ENCODE data around the gene PRRC1. TPM values are rescaled to one million over a fixed set of nuclear protein-coding genes. Genes with fewer than 3 reads are reported as not detected.
A peak's percentile ranks its signal among the peaks of the same experiment; 100 is the strongest.
"Not testable (repeated sequence)": the region's sequence is repeated elsewhere in the genome, so short reads cannot be mapped to it uniquely, and the experiment has no call there.

The PRRC1 gene
- polyA plus RNA-seq, 12 donors: 51.4 to 86.4 (median 62.7) TPM; not detected in 1

GRCh38 chr5:127529904-127530682, 12.7 kb downstream of the PRRC1 start:
- DNase-seq: no peak

DNA sequence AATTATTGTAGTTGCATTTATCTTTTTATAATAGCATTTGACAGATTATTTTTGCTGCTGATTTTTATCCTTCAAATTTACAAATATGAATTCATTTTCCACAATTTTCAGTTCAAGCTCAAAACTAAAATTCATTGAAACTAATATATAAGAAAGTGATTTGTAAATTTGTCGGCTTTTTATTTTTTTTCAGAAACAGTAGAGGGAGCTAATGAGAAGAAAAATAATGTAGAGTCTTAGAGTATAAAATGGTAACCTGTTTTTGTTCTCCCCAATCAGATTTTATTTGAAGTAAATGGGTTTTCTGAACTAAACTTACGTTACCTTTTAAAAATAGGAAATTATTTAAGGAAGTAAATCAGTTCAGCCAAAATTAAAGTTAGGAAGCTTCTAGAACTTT, 19.2 kb downstream of the PRRC1 start:
- no peak for DNase-seq

- not testable (repeated sequence) for DNase-seq
Observed at GRCh38 chr5:127540553-127540952, 23.1 kb downstream of the PRRC1 start.

- not testable (repeated sequence) for DNase-seq
Observed at GRCh38 chr5:127545249-127545648, 27.8 kb downstream of the PRRC1 start.

DNA sequence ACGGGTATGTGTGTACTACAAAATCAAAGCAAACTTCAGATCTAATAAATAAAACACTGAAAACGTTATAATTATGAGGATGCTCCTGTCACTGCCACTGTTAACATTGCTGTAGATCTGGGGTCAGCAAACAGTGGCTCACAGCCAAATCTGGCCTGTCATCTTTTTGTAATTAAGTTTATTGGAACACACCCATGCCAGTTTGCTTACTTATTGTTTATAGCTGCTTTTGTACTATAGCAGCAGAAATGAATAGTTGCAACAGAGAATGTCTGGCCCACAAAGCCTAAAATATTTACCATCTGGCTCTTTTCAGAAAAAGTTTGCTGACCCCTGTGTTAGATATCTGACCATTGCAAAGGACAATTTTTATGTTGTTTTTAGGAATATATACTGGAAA, 32.1 kb downstream of the PRRC1 start:
- DNase-seq: no peak

GRCh38 chr5:127550652-127551409, 33.4 kb downstream of the PRRC1 start:
- no peak for DNase-seq

- no peak for DNase-seq
Observed at GRCh38 chr5:127551410-127552041, 34.1 kb downstream of the PRRC1 start.

DNA sequence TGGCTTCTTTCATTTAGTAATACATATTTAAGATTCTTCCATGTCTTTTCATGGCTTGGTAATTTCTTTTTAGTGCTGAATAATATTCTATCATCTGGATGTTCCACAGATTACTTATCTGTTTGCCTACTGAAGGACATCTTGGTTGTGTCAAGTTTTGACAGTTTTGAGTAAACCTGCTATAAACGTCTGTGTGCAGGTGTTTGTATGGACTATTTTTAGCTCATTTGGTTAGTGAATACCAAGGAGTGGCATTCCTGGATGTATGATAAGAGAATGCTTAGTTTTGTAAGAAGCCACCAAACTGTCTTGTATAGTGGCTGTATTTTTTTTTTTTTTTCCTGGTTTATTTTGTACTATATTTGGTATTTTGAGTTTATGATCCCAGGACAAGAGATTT, 38.4 kb downstream of the PRRC1 start:
- DNase-seq: no peak

GRCh38 chr5:127556609-127557334, 39.3 kb downstream of the PRRC1 start:
- no peak for DNase-seq

GRCh38 chr5:127558273-127558672, 40.8 kb downstream of the PRRC1 start:
- no peak for DNase-seq

- DNase-seq: no peak
Observed at GRCh38 chr5:127561254-127561653, 43.8 kb downstream of the PRRC1 start.

GRCh38 chr5:127562252-127562651, 44.8 kb downstream of the PRRC1 start:
- DNase-seq: peak; percentile 9

DNA sequence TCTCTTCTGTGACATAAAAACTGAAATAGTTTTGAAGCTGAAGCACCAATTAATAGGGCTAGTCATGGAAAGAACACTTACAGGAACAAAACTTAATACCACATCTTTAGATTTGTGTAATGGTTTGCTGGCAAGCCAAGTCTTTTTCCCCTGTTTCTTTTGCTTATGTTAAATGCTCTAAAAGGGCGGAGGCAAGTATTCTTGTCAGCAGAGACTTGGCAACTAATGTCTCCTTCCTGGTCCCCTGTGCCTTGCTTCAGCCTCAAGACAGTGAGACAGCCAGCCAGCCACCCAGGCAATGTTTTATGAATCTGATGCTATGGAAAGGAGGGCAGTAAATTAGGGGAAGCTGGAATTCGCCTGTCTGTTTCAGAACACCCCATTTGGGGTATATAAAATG, 45.7 kb downstream of the PRRC1 start:
- DNase-seq: peak; percentile 56

GRCh38 chr5:127564002-127564769, 46.7 kb downstream of the PRRC1 start:
- DNase-seq: peak; percentile 34

GRCh38 chr5:127565586-127566270, 48.3 kb downstream of the PRRC1 start:
- no peak for DNase-seq

DNA sequence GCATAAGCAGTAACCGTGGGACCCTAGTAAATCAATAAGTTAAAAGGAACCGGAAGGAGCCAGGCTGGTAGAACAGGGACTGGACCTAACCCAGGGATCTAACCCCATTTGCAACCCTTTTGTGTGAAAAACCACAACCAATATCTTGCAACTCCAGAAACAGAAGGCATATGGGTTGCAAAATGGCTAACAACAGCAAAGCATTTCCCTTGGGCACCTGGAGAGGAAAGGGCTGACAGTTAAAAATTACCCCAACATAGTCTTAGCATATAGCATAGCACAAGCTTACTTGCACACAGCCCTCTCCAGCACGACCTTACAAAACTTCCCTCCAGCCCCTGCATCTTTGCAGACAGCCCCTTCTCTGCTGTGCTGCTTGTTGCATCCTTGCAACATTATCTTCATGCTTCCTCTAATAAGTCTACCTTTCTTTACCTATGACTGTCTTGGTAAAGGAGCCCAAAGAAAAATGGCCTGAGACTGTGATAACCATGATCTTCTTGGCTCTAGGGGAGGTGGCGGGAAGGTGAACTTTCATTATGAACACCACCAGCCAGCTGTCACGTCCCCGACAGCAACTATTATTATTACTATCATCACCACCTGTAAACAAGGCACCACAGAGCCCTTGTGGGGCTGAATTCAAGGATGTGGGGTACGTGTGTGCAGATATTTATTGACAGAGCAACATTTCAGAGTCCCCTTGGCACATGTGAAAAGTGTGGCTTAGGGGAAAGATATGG, 49.8 kb downstream of the PRRC1 start:
- no peak for DNase-seq

DNA sequence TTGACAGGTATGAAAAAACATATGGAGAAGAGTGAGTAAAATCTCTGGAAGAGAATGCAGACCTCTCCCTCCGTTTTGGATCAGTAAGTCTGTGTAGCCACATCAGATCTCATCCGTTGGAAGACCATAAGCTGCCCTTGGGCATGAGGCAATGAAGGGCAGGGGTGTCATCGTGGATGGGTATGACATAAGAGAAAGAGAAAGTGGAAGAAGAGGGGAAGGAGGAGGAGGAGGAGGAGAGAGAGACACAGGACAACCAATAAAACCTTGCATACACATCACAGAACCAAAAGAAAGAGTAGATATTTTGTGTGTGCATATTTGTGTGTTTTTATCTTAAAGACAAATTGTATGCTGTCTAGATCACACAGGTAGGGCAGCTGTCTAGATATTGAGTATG, 50.7 kb downstream of the PRRC1 start:
- no peak for DNase-seq

DNA sequence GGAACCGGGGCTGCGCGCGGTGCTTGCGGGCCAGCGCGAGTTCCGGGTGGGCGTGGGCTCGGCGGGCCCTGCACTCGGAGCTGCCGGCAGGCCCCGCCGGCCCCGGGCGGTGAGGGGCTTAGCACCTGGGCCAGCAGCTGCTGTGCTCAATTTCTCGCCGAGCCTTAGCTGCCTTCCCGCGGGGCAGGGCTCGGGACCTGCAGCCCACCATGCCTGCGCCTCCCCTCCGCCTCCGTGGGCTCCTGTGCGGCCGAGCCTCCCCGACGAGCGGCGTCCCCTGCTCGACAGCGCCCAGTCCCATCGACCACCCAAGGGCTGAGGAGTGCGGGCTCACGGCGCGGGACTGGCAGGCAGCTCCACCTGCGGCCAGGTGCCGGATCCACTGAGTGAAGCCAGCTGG, 52.0 kb downstream of the PRRC1 start:
- DNase-seq: not testable (repeated sequence)

DNA sequence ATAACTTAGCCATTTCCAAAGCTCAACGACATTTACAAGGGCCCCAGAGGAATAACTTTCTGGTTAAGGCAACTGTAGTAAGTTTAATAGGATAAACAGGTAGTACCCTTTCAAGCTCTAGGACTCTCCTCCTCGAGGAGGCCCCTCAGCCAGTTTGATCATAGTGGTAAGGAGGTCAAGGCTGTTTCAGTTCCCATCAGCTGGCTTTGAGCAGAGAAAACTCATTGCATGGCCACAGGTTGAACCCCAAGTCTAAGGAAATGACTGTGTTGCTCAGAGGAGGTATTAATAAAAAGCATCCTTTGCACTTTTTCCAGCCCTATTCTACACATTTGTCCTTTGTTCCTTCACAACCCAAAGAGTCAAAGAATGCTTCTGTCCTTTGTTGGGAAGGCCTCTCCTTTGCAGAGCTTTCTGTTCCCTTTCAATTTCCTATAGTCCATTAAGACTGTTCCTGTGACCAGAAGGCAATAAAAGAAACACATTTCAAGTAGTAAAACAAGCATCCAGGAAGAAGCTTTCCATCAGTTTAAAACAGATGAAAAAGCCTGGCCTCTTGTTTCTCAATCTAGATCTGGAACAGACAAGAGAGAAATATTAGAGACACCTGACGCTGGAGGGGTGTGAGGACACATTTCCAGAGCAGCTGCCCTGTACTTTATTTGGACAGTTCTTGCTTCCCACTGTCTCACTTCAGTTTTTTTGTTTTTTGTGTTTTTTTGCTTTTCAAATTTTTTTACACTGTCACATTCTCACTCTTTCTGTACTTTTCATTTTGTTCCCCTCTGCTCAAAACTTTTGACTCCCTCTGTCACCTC, 54.1 kb downstream of the PRRC1 start:
- no peak for DNase-seq
